GM23338 (cell line): Measurements from ENCODE around the gene IL1RL2. TPM values are rescaled to one million over a fixed set of nuclear protein-coding genes. Genes with fewer than 3 reads are reported as not detected.

Experiments used
- ATAC-seq: fragments of 200-7000 bp; cut with Tn5 transposase; 3 replicates; pipeline ENCODE4 v1.9.1; 2020
- DNase-seq: peaks from one replicate; pipeline ENCODE4 v3.0.0-alpha.2; 2015; ENCODE audit warnings: low spot score
- H2AFZ ChIP-seq: fragments of 200-600 bp; sonication (generic); 2 replicates; pipeline ENCODE4 v1.8.0; 2016; ENCODE audit warnings: antibody characterized with exemption, mild to moderate bottlenecking, moderate library complexity
- H3F3A ChIP-seq: fragments of 200-600 bp; sonication (generic); replicated peaks from 2 replicates; pipeline ENCODE4 v1.8.0; 2017; ENCODE audit warnings: antibody characterized with exemption, mixed run types, low read depth
- H3K27ac ChIP-seq: fragments of 200-600 bp; sonication (generic); 2 replicates; pipeline ENCODE4 v1.6.1; 2016; ENCODE audit warnings: low read depth
- H3K27me3 ChIP-seq: fragments of 200-600 bp; sonication (generic); 2 replicates; pipeline ENCODE4 v1.8.0; 2016; ENCODE audit warnings: mild to moderate bottlenecking, mixed run types, moderate library complexity; ENCODE audit not compliant: insufficient read depth
- H3K36me3 ChIP-seq: fragments of 200-600 bp; sonication (generic); 2 replicates; pipeline ENCODE4 v1.8.0; 2016; ENCODE audit warnings: mild to moderate bottlenecking; ENCODE audit not compliant: insufficient read depth
- H3K4me1 ChIP-seq: fragments of 200-600 bp; sonication (generic); 2 replicates; pipeline ENCODE4 v1.8.0; 2016; ENCODE audit warnings: mild to moderate bottlenecking, moderate library complexity; ENCODE audit not compliant: insufficient read depth
- H3K4me2 ChIP-seq: fragments of 200-600 bp; sonication (generic); 2 replicates; pipeline ENCODE4 v1.7.1; 2017; ENCODE audit warnings: mixed run types
- H3K4me3 ChIP-seq: fragments of 200-600 bp; sonication (generic); 2 replicates; pipeline ENCODE4 v1.6.1; 2016; ENCODE audit warnings: mixed run types
- H3K79me2 ChIP-seq: fragments of 200-600 bp; sonication (generic); replicated peaks from 2 replicates; pipeline ENCODE4 v1.8.0; 2017; ENCODE audit warnings: mild to moderate bottlenecking; ENCODE audit not compliant: insufficient read depth
- H3K9me2 ChIP-seq: fragments of 200-600 bp; sonication (generic); 2 replicates; pipeline ENCODE4 v1.8.0; 2017; ENCODE audit not compliant: insufficient read depth
- H4K20me1 ChIP-seq: fragments of 200-600 bp; sonication (generic); replicated peaks from 2 replicates; pipeline ENCODE4 v1.8.0; 2017; ENCODE audit warnings: mild to moderate bottlenecking; ENCODE audit not compliant: insufficient read depth
- H3K27ac Mint-ChIP-seq: 2 replicates; pipeline ENCODE4 v1.8.0; 2020; ENCODE audit warnings: inconsistent platforms, mild to moderate bottlenecking, moderate library complexity, mixed read lengths
- H3K27me3 Mint-ChIP-seq: 3 replicates; pipeline ENCODE4 v1.8.0; 2022; ENCODE audit warnings: low read depth, mild to moderate bottlenecking, moderate library complexity, mixed read lengths, inconsistent platforms; ENCODE audit not compliant: insufficient read depth, poor library complexity
- H3K36me3 Mint-ChIP-seq: 3 replicates; pipeline ENCODE4 v1.8.0; 2021; ENCODE audit warnings: low read depth, mild to moderate bottlenecking, inconsistent platforms, moderate library complexity, mixed read lengths
- H3K4me1 Mint-ChIP-seq: 3 replicates; pipeline ENCODE4 v1.8.0; 2020; ENCODE audit warnings: mild to moderate bottlenecking, inconsistent platforms, mixed read lengths
- H3K4me3 Mint-ChIP-seq: 3 replicates; pipeline ENCODE4 v1.8.0; 2021; ENCODE audit warnings: moderate library complexity, mild to moderate bottlenecking, inconsistent platforms, mixed read lengths
- H3K9me3 Mint-ChIP-seq: 3 replicates; pipeline ENCODE4 v1.8.0; 2020; ENCODE audit warnings: moderate library complexity, mild to moderate bottlenecking, inconsistent platforms, mixed read lengths
- CREB1 ChIP-seq: fragments of 250-450 bp; sonication (Bioruptor Pico); IDR thresholded peaks from 2 replicates; pipeline ENCODE4 v1.5.0; 2020; ENCODE audit warnings: low read depth, mild to moderate bottlenecking, moderate library complexity
- EZH2 ChIP-seq: fragments of 200-600 bp; sonication (generic); IDR thresholded peaks from one replicate; pipeline ENCODE4 v1.8.0; 2017; ENCODE audit warnings: antibody characterized with exemption, mild to moderate bottlenecking, low read depth; ENCODE audit not compliant: unreplicated experiment
- EZH2phosphoT487 ChIP-seq: fragments of 200-600 bp; sonication (generic); IDR thresholded peaks from one replicate; pipeline ENCODE4 v1.8.1; 2018; ENCODE audit warnings: antibody characterized with exemption; ENCODE audit not compliant: unreplicated experiment
- JUNB ChIP-seq: IDR thresholded peaks from one replicate; pipeline ENCODE4 v1.6.1; 2016; ENCODE audit warnings: antibody characterized with exemption; ENCODE audit not compliant: unreplicated experiment
- NANOG ChIP-seq: IDR thresholded peaks from 2 replicates; pipeline ENCODE4 v1.6.1; 2016; ENCODE audit warnings: antibody characterized with exemption, borderline replicate concordance
- POLR2AphosphoS5 ChIP-seq: IDR thresholded peaks from 2 replicates; pipeline ENCODE4 v1.6.1; 2016; ENCODE audit warnings: antibody characterized with exemption, low read depth
- STAT1 ChIP-seq: IDR thresholded peaks from one replicate; pipeline ENCODE4 v1.6.1; 2016; ENCODE audit warnings: antibody characterized with exemption; ENCODE audit not compliant: unreplicated experiment
- ZNF114 ChIP-seq: fragments of 250-450 bp; sonication (Bioruptor Pico); IDR thresholded peaks from 2 replicates; pipeline ENCODE4 v1.5.0; 2020; ENCODE audit warnings: mild to moderate bottlenecking, moderate library complexity
- ZNF331 ChIP-seq: fragments of 250-450 bp; sonication (Bioruptor Pico); IDR thresholded peaks from 2 replicates; pipeline ENCODE4 v1.5.0; 2020; ENCODE audit warnings: low read depth, mild to moderate bottlenecking, moderate library complexity
- polyA plus RNA-seq: library from polyadenylated mRNA; unstranded; fragments of >200 nt; fragmentation: Nextera tagmentation; extraction: Ambion mirVana; gene quantifications from 2 replicates; pipeline ENCODE4 v1.2.1, GENCODE V29; 2016
- total RNA-seq: library from RNA; depleted of rRNA; stranded (reverse); fragments of >200 nt; shearing (Covaris generic); gene quantifications from 2 replicates; pipeline ENCODE4 v1.2.3, GENCODE V29; 2014
- TF ChIP-seq, protein P1 (sequence below): IDR thresholded peaks from one replicate; pipeline ENCODE4 v1.6.1; 2018; ENCODE audit warnings: antibody characterized with exemption; ENCODE audit not compliant: unreplicated experiment
- TF ChIP-seq, protein P2 (sequence below), 2 experiments: fragments of 200-600 bp in 1 of 2; sonication (generic) in 1 of 2; conservative IDR thresholded peaks; 2 replicates each; pipeline versions ENCODE4 v1.5.1 to v1.6.1; 2016 to 2017; ENCODE audit warnings: antibody characterized with exemption in 2 of 2, low read depth in 2 of 2, mild to moderate bottlenecking in 2 of 2, moderate library complexity in 1 of 2
- TF ChIP-seq, protein P3 (sequence below): IDR thresholded peaks from 2 replicates; pipeline ENCODE4 v1.6.1; 2016; ENCODE audit warnings: antibody characterized with exemption

Gene IL1RL2
- total and polyA plus RNA-seq, 2 experiments from 2014 or later = not detected

DNA sequence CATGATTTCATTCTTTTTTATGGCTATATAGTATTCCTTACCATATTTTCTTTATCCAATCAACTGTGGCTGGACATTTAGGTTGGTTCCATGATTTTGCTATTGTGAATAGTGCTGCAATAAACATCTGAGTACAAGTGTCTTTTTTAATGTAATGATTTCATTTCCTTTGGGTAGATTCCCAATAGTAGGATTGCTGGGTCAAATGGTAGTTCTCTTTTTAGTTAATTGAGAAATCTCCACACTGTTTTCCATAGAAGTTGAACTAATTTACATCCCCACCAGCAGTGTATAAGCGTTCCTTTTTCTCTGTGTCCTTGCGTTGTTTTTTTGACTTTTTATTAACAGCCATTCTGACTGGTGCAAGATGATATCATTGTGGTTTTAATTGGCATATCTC, 65.4 kb downstream of the IL1RL2 start (continued):
- TF ChIP-seq EZH2phosphoT487 = no peak
- TF ChIP-seq STAT1 = no peak
- TF ChIP-seq, protein P1, sequence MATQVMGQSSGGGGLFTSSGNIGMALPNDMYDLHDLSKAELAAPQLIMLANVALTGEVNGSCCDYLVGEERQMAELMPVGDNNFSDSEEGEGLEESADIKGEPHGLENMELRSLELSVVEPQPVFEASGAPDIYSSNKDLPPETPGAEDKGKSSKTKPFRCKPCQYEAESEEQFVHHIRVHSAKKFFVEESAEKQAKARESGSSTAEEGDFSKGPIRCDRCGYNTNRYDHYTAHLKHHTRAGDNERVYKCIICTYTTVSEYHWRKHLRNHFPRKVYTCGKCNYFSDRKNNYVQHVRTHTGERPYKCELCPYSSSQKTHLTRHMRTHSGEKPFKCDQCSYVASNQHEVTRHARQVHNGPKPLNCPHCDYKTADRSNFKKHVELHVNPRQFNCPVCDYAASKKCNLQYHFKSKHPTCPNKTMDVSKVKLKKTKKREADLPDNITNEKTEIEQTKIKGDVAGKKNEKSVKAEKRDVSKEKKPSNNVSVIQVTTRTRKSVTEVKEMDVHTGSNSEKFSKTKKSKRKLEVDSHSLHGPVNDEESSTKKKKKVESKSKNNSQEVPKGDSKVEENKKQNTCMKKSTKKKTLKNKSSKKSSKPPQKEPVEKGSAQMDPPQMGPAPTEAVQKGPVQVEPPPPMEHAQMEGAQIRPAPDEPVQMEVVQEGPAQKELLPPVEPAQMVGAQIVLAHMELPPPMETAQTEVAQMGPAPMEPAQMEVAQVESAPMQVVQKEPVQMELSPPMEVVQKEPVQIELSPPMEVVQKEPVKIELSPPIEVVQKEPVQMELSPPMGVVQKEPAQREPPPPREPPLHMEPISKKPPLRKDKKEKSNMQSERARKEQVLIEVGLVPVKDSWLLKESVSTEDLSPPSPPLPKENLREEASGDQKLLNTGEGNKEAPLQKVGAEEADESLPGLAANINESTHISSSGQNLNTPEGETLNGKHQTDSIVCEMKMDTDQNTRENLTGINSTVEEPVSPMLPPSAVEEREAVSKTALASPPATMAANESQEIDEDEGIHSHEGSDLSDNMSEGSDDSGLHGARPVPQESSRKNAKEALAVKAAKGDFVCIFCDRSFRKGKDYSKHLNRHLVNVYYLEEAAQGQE = no peak
- no peak for TF ChIP-seq ZNF114 (CRISPR knock-in tag)

DNA sequence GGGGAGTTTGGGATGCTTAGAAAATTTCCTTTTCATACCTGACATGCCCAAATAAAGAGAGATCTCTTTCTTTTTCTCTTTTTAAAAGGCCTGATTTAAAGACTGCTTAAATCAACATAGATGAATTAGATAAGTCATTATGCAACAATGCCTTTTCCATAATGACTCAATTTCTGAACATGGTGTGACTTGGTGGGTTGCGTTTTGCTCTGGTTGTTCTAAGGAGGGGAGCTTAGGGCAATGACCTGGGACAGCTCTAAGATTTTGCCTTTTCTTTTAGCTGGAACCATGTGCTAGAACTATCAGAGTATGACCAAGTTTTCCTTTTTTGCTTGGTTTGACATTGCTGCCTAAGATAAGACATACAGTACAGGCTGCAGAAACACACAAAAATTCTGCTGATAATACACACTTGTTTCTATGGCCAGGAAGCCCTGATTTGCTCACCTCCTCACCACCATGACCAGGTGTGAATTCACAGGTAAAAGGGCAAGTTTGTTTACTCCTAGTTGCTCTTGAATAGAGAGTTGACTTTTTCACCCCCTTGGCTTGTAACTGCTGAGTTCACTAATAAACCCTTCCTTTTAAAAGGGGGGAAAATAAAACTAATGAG, 66.4 kb downstream of the IL1RL2 start:
- Histone ChIP-seq H3K4me1 (no peaks in the 10 kb centered on the region; the same call in 1 of the 2 replicates), H3F3A (no peaks in the 10 kb centered on the region), H3K79me2 (no peaks in the 10 kb centered on the region), H3K9me2 (no peaks in the 10 kb centered on the region; the same call in 1 of the 2 replicates), H3K27ac (no peak overlapping the region), H3K4me2 (no peak overlapping the region), H4K20me1 (no peaks in the 10 kb centered on the region), H3K4me3 (no peak overlapping the region), H3K27me3 (peaks cover 39% of the 10 kb centered on the region), H2AFZ (no peak overlapping the region), H3K36me3 (no peaks in the 10 kb centered on the region)
- Mint-ChIP-seq H3K27ac (no peak overlapping the region), H3K27me3 (peaks cover 20% of the 10 kb centered on the region), H3K4me1 (peaks cover 2% of the 10 kb centered on the region; the same call in 2 of the 3 replicates), H3K4me3 (no peak overlapping the region), H3K9me3 (no peaks in the 10 kb centered on the region), H3K36me3 (no peaks in the 10 kb centered on the region)
- no peak for ATAC-seq
- no peak for DNase-seq
- TF ChIP-seq NANOG = no peak
- no peak for TF ChIP-seq ZNF331 (CRISPR knock-in tag)
- TF ChIP-seq, protein P1 = no peak
- TF ChIP-seq JUNB = no peak
- TF ChIP-seq EZH2phosphoT487 = no peak
- TF ChIP-seq POLR2AphosphoS5 = no peak
- TF ChIP-seq, protein P2, sequence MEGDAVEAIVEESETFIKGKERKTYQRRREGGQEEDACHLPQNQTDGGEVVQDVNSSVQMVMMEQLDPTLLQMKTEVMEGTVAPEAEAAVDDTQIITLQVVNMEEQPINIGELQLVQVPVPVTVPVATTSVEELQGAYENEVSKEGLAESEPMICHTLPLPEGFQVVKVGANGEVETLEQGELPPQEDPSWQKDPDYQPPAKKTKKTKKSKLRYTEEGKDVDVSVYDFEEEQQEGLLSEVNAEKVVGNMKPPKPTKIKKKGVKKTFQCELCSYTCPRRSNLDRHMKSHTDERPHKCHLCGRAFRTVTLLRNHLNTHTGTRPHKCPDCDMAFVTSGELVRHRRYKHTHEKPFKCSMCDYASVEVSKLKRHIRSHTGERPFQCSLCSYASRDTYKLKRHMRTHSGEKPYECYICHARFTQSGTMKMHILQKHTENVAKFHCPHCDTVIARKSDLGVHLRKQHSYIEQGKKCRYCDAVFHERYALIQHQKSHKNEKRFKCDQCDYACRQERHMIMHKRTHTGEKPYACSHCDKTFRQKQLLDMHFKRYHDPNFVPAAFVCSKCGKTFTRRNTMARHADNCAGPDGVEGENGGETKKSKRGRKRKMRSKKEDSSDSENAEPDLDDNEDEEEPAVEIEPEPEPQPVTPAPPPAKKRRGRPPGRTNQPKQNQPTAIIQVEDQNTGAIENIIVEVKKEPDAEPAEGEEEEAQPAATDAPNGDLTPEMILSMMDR (conservative IDR thresholded peaks at IDR 0.05; ENCODE audit: low read depth in 2 of 2) = no peak
- no peak for TF ChIP-seq CREB1 (CRISPR knock-in tag)
- TF ChIP-seq EZH2 = no peak
- TF ChIP-seq, protein P3, sequence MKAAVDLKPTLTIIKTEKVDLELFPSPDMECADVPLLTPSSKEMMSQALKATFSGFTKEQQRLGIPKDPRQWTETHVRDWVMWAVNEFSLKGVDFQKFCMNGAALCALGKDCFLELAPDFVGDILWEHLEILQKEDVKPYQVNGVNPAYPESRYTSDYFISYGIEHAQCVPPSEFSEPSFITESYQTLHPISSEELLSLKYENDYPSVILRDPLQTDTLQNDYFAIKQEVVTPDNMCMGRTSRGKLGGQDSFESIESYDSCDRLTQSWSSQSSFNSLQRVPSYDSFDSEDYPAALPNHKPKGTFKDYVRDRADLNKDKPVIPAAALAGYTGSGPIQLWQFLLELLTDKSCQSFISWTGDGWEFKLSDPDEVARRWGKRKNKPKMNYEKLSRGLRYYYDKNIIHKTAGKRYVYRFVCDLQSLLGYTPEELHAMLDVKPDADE = no peak
